SK-N-SH treated with all-trans-retinoic acid at 6 μM for 48 hours (cell line): ENCODE results near the gene AAMP.

Experiments used
- CREB5 ChIP-seq: fragments of 250-450 bp; sonication (Bioruptor Pico); IDR thresholded peaks from 2 replicates; pipeline ENCODE4 v1.5.1; 2020; ENCODE audit warnings: low read depth, mild to moderate bottlenecking, moderate library complexity
- PATZ1 ChIP-seq: fragments of 250-450 bp; sonication (Bioruptor Pico); IDR thresholded peaks from 2 replicates; pipeline ENCODE4 v1.8.0; 2020; ENCODE audit warnings: mild to moderate bottlenecking, moderate library complexity, borderline replicate concordance
- POU6F1 ChIP-seq: fragments of 250-450 bp; sonication (Bioruptor Pico); IDR thresholded peaks from 2 replicates; pipeline ENCODE4 v1.8.0; 2021; ENCODE audit warnings: low read depth, mild to moderate bottlenecking, moderate library complexity, borderline replicate concordance
- TOX ChIP-seq: fragments of 250-450 bp; sonication (Bioruptor Pico); IDR thresholded peaks from 2 replicates; pipeline ENCODE4 v1.8.0; 2021; ENCODE audit warnings: mild to moderate bottlenecking, moderate library complexity, borderline replicate concordance
- ZNF565 ChIP-seq: fragments of 450-650 bp; formaldehyde crosslinking; conservative IDR thresholded peaks from 2 replicates; pipeline ENCODE4 v1.5.0; 2020; ENCODE audit warnings: low read depth, mild to moderate bottlenecking, moderate library complexity

- TF ChIP-seq ZNF565 (CRISPR knock-in tag) (no peak), PATZ1 (no peak), POU6F1 (CRISPR knock-in tag) (no peak), TOX (CRISPR knock-in tag) (no peak), CREB5 (CRISPR knock-in tag) (no peak)
Measured at GRCh38 chr2:218282173-218282991, 12.4 kb upstream of the AAMP start.
